ENCODE data around the gene KCNJ6.

Gene KCNJ6

GRCh38 chr21:37905291-37905690, 11.0 kb downstream of the KCNJ6 start:
- DNase-seq (ENCODE audit: low read depth in 2 of 2, low spot score in 1 of 2) = no peak

DNA sequence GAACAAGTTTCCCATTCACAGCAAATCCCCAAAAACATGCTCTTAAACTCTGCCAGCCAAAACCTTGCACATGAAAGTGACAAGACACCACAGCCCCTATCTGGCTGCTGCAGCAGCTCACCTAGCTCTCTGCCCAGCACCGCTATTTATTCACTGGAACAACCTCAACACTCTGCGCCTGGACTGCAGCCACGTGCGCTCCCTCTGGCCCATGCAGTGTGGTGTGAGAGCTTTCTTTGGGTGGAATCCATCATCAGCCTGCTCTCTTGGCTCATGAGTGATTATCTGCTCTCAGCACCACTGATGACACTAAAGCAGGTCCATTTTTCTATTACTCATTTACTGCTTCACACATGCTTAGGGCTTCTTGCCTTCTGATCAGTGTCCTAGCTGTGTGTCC, 11.4 kb downstream of the KCNJ6 start:
- no peak for DNase-seq (ENCODE audit: low read depth in 2 of 2, low spot score in 1 of 2)

GRCh38 chr21:37903396-37903795, 12.9 kb downstream of the KCNJ6 start:
- no peak for DNase-seq (ENCODE audit: low read depth in 2 of 2, low spot score in 1 of 2)

DNA sequence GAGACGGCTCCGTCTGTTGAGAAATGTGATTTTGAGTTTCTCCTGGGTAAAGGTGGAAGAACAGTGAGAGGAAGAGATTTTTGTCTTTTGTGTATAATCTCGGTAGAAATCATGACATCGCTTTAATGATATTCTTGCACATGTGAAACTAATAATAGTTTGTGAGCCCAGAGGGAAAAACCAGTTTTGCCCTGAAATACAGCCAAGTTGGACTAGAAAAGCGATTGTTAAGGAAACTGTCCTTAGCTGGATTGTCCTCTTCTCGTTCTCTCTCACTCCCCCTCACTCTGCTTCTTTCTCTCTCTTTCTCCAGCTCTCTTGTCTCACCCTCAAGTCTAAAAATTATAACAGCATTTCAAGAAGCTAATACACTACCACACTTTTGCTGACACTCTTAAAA, 17.1 kb downstream of the KCNJ6 start:
- no peak for DNase-seq (ENCODE audit: low read depth in 2 of 2, low spot score in 1 of 2)

- DNase-seq (ENCODE audit: low read depth in 2 of 2, low spot score in 1 of 2) = no peak
These were observed 19.5 kb downstream of the KCNJ6 start for GRCh38 chr21:37896788-37897187.

GRCh38 chr21:37891972-37892371, 24.3 kb downstream of the KCNJ6 start:
- no peak for DNase-seq (ENCODE audit: low read depth in 2 of 2, low spot score in 1 of 2)

DNA sequence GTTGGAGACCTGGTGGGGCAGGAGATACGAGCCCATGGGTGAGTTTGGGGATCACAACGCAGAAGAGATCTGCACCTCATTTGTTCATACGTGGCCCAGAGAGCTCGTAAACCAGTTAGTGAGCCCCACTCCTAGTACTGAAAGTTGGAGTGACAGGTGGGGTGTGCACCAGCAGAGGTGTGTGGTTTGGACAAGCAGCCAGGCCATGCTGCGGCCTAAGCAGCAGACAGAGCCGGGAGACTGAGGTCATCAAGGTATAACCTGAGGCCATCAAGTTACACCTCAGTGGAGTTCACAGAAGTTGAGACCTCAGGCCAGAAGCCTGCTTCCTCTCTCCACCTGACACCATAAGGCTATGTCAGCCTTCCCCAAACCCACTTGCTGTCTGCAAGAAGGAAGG, 27.6 kb downstream of the KCNJ6 start:
- DNase-seq (ENCODE audit: low read depth in 2 of 2, low spot score in 1 of 2) = no peak

GRCh38 chr21:37886726-37887299, 29.4 kb downstream of the KCNJ6 start:
- no peak for DNase-seq (ENCODE audit: low read depth in 2 of 2, low spot score in 1 of 2)

DNA sequence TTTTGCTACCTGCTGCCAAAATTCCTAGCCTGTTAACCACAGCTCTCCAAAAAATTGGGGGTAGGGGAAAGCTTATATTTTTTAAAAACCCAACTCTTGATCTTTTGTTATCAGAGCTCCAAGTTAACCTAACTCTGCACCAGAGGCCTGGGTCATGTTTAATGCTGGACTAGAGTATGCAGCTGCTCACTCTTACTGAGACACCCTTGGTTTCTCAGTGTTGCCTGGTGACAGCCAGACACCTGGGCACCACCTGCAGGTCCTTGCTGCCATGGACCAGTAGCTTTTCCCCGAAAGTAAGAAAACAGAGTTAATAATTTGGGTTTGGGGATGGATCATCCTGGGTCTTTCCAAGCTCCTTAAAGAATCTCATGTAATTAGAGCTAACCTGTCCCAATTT, 30.1 kb downstream of the KCNJ6 start:
- DNase-seq (ENCODE audit: low read depth in 2 of 2, low spot score in 1 of 2) = no peak

GRCh38 chr21:37878946-37879660, 37.2 kb downstream of the KCNJ6 start:
- DNase-seq (ENCODE audit: low read depth in 2 of 2, low spot score in 1 of 2) = no peak

DNA sequence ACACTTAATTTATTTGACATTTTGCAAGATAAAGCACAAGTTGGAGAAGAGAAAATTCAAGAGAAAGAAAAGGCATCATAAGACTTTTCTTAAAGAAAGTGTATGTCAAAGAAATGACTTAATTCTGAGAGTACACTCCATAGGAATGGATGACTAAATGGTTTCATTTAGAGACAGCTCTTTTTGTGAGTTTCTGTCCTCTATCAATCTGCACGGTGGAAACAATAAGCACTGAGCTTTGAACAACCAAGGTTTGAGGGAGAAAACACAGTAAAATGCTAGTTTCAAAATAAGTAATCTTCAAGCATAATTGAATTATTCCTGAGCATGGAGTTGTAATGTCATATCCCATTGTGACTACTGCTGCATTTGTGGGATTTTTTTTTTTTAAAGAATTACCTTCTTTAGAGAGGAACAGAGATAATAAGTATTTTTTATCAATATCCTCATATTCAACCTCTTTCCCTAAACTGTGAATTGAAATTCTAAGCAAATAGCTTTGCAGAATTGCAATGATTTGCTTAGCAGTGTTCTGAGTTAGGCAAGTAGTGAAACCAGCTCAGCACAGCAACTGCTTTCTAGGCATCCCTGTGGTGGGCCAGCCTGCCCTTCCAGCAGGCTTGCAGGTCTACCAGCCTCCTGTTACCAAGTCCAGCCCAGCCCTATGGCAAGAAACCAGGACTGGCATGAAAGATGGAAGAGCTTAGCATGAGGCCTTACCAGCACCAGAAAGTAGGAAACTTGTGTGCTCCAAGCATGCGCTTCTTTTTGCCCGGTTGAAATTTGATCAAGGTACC, 38.2 kb downstream of the KCNJ6 start:
- no peak for DNase-seq (ENCODE audit: low read depth in 2 of 2, low spot score in 1 of 2)

DNA sequence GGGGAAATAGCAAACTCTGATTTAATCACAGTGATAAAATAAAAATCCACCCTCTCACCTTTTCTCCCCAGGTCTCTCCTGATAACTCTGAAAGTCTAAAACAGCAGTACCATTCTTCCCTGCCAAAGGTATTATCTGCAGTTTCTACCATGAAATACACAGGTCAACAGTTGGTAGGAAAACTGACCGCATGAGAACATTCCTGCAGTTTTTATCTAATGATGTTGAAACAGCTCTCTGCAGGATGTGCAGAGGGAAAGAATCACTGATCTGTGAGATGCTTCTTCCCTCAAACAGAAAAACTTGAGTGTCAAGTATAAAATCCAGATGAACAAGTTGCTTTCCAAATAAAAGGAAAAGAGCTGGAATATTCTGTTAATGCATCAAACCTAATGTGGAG, 39.1 kb downstream of the KCNJ6 start:
- no peak for DNase-seq (ENCODE audit: low read depth in 2 of 2, low spot score in 1 of 2)

DNA sequence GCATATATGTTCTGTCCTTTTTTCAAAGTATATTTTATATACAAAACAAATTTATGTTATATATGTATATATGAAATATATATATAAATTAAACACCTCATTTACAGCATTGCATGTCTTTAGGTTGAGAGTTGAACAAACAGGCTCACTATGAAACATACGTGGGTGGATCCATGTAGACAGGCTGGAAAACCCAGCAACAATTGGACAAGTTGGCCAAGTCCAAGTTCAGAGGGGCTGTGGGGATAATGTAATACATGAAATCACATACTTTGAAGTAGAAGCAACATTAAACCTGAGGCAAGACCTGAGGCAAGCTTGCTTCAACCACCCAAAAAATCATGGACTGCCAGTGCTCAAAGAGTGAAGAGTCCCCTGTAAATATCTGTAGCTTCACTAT, 39.7 kb downstream of the KCNJ6 start:
- no peak for DNase-seq (ENCODE audit: low read depth in 2 of 2, low spot score in 1 of 2)

DNA sequence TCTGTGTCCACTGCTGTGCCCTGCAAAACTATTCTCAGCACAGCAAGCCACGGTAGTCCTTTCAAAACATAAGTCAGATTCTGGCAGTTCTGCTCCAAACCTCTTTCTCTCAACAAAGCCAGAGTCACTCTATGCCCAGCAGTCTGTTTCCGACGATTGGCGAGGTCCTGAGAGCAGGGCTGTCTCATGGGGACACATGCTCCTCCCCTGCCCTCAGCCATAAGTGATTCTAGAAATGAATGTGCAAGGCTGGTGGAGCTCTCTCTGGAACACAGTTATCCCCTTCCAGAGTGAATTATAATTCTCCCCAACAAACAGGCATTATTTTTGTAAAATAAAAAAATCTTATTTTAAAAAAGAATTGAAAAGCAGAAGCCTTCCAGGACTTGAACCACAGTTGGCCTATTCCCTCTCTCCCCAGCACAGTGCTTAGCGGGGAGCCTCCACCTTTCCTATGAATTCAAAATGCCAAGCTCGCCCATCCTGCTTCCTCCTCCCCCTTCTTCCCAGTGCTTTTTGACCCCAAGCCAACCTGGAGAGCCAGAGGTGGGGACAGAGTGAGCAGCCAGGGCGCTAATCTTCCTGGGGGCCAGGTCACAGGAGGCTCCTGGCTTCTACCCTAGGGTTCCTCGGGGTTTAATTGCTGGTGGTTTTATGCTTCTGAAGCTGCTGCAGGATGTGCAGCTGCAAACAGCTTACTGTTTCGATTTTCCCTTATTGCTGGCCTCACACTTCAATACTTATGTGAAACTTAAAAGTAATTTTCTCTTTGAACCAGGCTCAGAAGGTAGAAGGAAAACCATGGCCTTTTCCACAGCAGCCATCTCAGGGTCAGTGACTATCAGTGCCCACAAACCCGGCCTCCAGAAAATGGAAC, 41.1 kb downstream of the KCNJ6 start:
- DNase-seq (ENCODE audit: low read depth in 2 of 2, low spot score in 1 of 2) = no peak

GRCh38 chr21:37874481-37874880, 41.8 kb downstream of the KCNJ6 start:
- DNase-seq (ENCODE audit: low read depth in 2 of 2, low spot score in 1 of 2) = no peak

- no peak for DNase-seq (ENCODE audit: low read depth in 2 of 2, low spot score in 1 of 2)
These were observed 42.6 kb downstream of the KCNJ6 start for GRCh38 chr21:37873655-37874054.

DNA sequence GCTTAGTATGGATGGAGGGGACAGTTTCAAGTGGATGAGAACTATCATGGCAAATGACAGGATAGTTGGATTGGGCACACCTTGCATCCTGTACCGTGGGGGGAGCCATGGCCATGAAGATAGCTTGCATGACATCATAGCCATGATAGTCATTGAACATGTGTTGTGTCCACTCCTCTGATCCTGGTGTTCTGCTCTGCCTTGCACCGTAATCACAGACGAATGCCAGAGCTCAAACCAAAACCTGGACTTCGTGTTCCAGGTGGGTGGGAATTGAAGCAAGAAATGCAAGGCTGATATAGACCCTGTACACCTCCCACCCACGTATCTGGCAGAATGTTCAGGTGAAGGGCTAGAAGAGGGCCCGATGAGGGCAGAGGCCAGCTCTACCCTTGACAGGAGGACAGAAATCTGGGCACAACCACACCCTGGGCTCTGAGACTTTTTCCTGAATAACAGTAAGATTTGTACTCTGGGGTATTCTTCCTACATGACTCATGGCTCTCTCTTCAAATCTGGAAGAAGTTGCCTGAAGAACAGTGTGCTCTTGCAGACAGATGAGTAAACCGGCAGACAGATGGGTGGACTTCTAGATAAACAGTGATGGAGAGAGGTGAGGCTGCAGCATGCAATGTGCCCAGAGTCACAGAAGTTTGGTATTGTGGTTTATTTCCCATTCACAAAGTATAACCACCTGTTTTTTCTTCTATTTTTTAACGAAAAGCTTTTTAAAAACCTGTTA, 45.0 kb downstream of the KCNJ6 start:
- DNase-seq (ENCODE audit: low read depth in 2 of 2, low spot score in 1 of 2) = no peak

- no peak for DNase-seq (ENCODE audit: low read depth in 2 of 2, low spot score in 1 of 2)
These were observed 46.0 kb downstream of the KCNJ6 start for GRCh38 chr21:37870221-37870620.

GRCh38 chr21:37869661-37870060, 46.6 kb downstream of the KCNJ6 start:
- no peak for DNase-seq (ENCODE audit: low read depth in 2 of 2, low spot score in 1 of 2)

DNA sequence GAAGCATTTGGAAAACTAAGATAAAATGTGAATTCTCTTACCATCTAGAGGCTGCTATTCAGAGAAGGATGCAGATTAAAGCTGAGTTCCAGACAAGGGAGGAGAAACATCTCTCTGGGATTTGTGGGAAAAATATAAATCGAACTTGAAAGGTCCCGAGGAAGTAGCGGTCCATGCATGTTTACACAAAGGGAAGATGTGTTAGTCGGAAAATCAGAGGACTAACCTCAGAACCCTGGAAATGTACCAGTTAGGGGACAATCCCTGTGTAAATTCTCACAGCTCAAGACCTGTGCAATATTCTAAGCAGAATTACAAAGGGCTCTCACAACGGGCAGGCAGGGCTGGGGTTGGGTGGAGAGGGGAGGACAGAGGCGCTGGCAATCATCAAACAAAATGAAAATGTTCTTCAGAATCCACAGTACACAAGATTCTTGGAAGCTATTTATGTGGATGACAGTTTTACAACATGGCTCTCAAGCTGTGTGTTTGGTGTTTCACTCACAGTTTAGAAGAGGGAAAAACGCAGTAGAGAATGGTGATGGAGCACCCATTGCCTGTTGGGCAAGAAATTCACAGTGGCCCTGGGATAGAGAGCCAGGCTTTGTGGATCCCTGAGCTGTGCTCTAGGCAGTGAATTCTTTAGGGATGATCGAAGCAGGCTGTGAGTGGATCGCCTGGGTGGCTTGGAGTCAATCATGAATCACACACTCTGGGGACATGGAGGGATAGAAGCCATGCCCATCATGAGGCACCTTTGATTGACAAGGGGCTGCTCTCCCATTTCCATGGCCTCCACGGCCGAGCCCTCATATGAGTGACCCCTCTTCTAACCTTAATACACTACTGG, 47.6 kb downstream of the KCNJ6 start:
- no peak for DNase-seq (ENCODE audit: low read depth in 2 of 2, low spot score in 1 of 2)

Measured in stimulated activated CD8-positive, alpha-beta memory T cell treated with anti-CD3 and anti-CD28 coated beads, Interleukin-4, amount 100 ng/mL, for 4 hours (primary cell).